ENCODE results near the gene HOMER3. TPM values are rescaled to one million over a fixed set of nuclear protein-coding genes. Genes with fewer than 3 reads are reported as not detected.

The HOMER3 gene
- total and polyA plus RNA-seq, 2 of the 13 experiments (the other 11 are each of a cell fraction or from before 2014, with no cell fraction given), result 21.3 to 27.3 TPM

DNA sequence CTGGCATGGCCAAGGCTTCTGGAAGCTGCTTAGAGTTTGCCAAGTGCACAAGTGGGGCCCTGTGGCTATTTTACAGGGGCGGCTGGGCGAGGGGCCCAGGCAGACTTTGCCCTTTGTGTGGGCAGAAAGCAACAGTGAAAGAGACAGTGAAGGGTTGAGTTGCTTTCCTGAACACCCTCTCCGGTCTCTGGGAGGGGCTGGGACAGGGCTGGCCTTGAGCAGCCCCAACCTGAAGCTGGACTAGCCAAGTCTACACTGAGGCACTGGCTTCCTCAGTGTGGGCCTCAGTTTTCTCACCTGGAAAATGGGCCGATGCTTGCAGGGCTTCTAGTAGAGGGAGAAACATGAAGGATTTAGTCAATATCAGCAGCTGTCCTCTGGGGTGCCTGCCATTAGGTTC, 2.4 kb upstream of the HOMER3 start (continued):
- TF ChIP-seq ZNF766 (CRISPR knock-in tag; IDR thresholded peaks at IDR 0.05; ENCODE audit: borderline replicate concordance) (no peak), MED1 (CRISPR knock-in tag; IDR thresholded peaks at IDR 0.05) (peak; percentile 17; the same call in 1 of the 2 replicates), U2AF1 (optimal IDR thresholded peaks at IDR 0.05; ENCODE audit: low read depth, low read length) (no peak), ZNF33A (CRISPR knock-in tag; IDR thresholded peaks at IDR 0.05; ENCODE audit: borderline replicate concordance) (no peak), ZNF354B (CRISPR knock-in tag; IDR thresholded peaks at IDR 0.05) (no peak), ZNF720 (CRISPR knock-in tag; IDR thresholded peaks at IDR 0.05) (no peak), MAZ (IDR thresholded peaks at IDR 0.05; ENCODE audit: borderline replicate concordance, low read depth, low read length) (no peak), MAZ (CRISPR knock-in tag; IDR thresholded peaks at IDR 0.05; ENCODE audit: low read depth) (no peak), SALL1 (CRISPR knock-in tag; IDR thresholded peaks at IDR 0.05) (0 out of 2 replicates have a peak, but pooled peaks have one; percentile 13), ZNF564 (CRISPR knock-in tag; IDR thresholded peaks at IDR 0.05) (no peak)

DNA sequence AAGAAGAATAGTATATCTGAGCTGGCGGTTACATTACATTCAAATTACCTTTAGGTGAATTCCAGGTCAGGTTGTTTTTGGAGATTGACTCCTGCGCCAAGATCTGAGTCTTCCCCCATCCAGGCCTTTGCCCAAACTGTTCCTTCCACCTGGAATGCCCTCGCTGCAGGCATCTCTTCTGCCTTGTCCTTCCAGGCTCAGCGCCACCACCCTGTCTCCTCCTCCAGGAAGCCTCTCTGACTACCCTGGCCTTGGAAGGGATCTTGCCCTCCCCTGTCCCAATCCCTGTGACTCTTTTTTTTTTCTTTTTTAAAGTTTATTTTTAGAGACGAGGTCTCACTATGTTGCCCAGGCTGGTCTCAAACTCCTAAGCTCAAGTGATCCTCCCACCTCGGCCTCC, 1.7 kb upstream of the HOMER3 start:
- no TSS peak for BruUV-seq (replicated peaks)
- intact Hi-C loops (cut with micrococcal nuclease; ENCODE audit: unreplicated experiment) (loop anchor here (1.0 to 2.0 kb wide), 2 partner anchors 18 to 44 kb away; no protein-coding TSS in a partner anchor), in situ Hi-C loops (cut with HindIII; ENCODE audit: extremely low pct_ligation_motif_present, low pct_unique_long_range_greater_than_20kb) (loop anchor here (5.0 kb wide), 1 partner anchor 45 kb away; no protein-coding TSS in a partner anchor)
- DNase-seq (ENCODE audit: low spot score), result no peak
- FAIRE-seq, result no peak
- H3K9me3 ChIP-seq (ENCODE audit: low read length), result no peaks in the 10 kb centered on the region
- no peak overlapping the region; the same call in 1 of the 2 replicates for H3K4me2 ChIP-seq (ENCODE audit: low read depth, low read length)
- WGBS (ENCODE audit: low lambda C conversion rate), result 53% methylated on average over 6 of the region's 6 CpGs
- H3K4me3 ChIP-seq (replicated peaks in 1 of 3; ENCODE audit: insufficient read depth in 1 of 3, low read depth in 2 of 3, low read length in 3 of 3), result no peak overlapping the region
- no peaks in the 10 kb centered on the region for H3K27me3 ChIP-seq (ENCODE audit: control insufficient read depth in 1 of 2, insufficient read depth in 2 of 2, low read length in 2 of 2)
- no peak overlapping the region for H3K27ac ChIP-seq (ENCODE audit: extremely low read length, insufficient read depth, low read length)
- peaks cover 52% of the 10 kb centered on the region for H3K4me1 ChIP-seq (ENCODE audit: insufficient read depth, low read length)
- no peaks in the 10 kb centered on the region for H3K79me2 ChIP-seq (ENCODE audit: insufficient read depth, low read length)
- no peak overlapping the region for H2AFZ ChIP-seq (ENCODE audit: low read length)
- H3K36me3 ChIP-seq (replicated peaks in 1 of 2; ENCODE audit: control insufficient read depth in 1 of 2, insufficient read depth in 2 of 2, low read length in 2 of 2), result peaks cover 0 to 1% of the 10 kb centered on the region in 2 experiments; a peak in 1 of 5 replicates
- ChIA-PET CTCF (ENCODE audit: low intra/inter-chr PET ratio, low total read pairs) (no interaction called here), POLR2A (no interaction called here)
- H3K9ac ChIP-seq (ENCODE audit: insufficient read depth, low read depth, low read length), result no peak overlapping the region
- ATAC-seq, result no peak
- H4K20me1 ChIP-seq (ENCODE audit: insufficient read depth, low read length), result no peaks in the 10 kb centered on the region
- TF ChIP-seq TP53 (CRISPR knock-in tag; conservative IDR thresholded peaks at IDR 0.05), result no peak
- no peak for TF ChIP-seq ZNF44 (CRISPR knock-in tag; IDR thresholded peaks at IDR 0.05)
- no peak for TF ChIP-seq AGO2 (optimal IDR thresholded peaks at IDR 0.05; ENCODE audit: low read depth, low read length)
- no peak for TF ChIP-seq PHF21A (CRISPR knock-in tag; IDR thresholded peaks at IDR 0.05)
- TF ChIP-seq ARID2 (CRISPR knock-in tag; IDR thresholded peaks at IDR 0.05; ENCODE audit: borderline replicate concordance), result no peak
- no peak for TF ChIP-seq ZNF709 (CRISPR knock-in tag; IDR thresholded peaks at IDR 0.05)
- no peak for TF ChIP-seq TBL1XR1 (IDR thresholded peaks at IDR 0.05; ENCODE audit: borderline replicate concordance, low read length, partially characterized antibody)
- no peak for TF ChIP-seq RFX3 (CRISPR knock-in tag; IDR thresholded peaks at IDR 0.05)
- TF ChIP-seq ZNF30 (CRISPR knock-in tag; IDR thresholded peaks at IDR 0.05), result no peak
- TF ChIP-seq, protein P1, sequence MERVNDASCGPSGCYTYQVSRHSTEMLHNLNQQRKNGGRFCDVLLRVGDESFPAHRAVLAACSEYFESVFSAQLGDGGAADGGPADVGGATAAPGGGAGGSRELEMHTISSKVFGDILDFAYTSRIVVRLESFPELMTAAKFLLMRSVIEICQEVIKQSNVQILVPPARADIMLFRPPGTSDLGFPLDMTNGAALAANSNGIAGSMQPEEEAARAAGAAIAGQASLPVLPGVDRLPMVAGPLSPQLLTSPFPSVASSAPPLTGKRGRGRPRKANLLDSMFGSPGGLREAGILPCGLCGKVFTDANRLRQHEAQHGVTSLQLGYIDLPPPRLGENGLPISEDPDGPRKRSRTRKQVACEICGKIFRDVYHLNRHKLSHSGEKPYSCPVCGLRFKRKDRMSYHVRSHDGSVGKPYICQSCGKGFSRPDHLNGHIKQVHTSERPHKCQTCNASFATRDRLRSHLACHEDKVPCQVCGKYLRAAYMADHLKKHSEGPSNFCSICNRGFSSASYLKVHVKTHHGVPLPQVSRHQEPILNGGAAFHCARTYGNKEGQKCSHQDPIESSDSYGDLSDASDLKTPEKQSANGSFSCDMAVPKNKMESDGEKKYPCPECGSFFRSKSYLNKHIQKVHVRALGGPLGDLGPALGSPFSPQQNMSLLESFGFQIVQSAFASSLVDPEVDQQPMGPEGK (CRISPR knock-in tag; IDR thresholded peaks at IDR 0.05), result no peak
- no peak for TF ChIP-seq EZH2 (conservative IDR thresholded peaks at IDR 0.05; ENCODE audit: low read depth, low read length)
- TF ChIP-seq, protein P2, sequence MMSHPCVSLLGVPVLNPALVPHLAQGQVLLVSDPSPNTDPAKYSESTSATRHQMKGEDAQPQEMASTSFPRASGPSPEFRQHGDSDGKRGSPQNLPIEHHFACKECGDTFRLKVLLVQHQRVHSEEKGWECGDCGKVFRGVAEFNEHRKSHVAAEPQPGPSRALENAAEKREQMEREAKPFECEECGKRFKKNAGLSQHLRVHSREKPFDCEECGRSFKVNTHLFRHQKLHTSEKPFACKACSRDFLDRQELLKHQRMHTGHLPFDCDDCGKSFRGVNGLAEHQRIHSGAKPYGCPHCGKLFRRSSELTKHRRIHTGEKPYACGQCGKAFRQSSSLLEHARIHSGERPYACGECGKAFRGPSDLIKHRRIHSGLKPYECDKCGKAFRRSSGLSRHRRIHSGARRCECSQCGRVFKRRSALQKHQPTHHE (CRISPR knock-in tag; IDR thresholded peaks at IDR 0.05; ENCODE audit: borderline replicate concordance), result no peak
- TF ChIP-seq, protein P3, sequence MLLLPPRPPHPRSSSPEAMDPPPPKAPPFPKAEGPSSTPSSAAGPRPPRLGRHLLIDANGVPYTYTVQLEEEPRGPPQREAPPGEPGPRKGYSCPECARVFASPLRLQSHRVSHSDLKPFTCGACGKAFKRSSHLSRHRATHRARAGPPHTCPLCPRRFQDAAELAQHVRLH (CRISPR knock-in tag; IDR thresholded peaks at IDR 0.05; ENCODE audit: borderline replicate concordance, low read depth), result no peak
